CD8-positive, alpha-beta memory T cell (primary cell): Measurements from ENCODE around the gene MCM9. TPM values are rescaled to one million over a fixed set of nuclear protein-coding genes. Genes with fewer than 3 reads are reported as not detected.

Experiments used
- CTCF ChIA-PET: fragments of 350-600 bp; sonication (Branson Sonifier 250); formaldehyde crosslinking; loops from one replicate; lab custom pipeline; 2021; ENCODE audit warnings: antibody characterized with exemption; lab: Charles Lee
- POLR2A ChIA-PET: fragments of 350-600 bp; sonication (Branson Sonifier 250); formaldehyde crosslinking; loops from one replicate; lab custom pipeline; 2021; ENCODE audit warnings: antibody characterized with exemption; lab: Charles Lee
- DNase-seq, 5 donors: peaks; one replicate each; pipeline versions ENCODE4 v3.0.0 to v3.0.0-alpha.2; 2020 to 2022; ENCODE audit warnings: mixed read lengths in 1 of 5
- H3K27ac ChIP-seq: one replicate; pipeline ENCODE4 v1.7.0; 2013; ENCODE audit warnings: low read depth, mild to moderate bottlenecking, low read length, moderate library complexity
- H3K27me3 ChIP-seq: 2 replicates; pipeline ENCODE4 v1.7.0; 2013; ENCODE audit warnings: low read length, mild to moderate bottlenecking; ENCODE audit not compliant: insufficient read depth, poor library complexity, severe bottlenecking
- H3K36me3 ChIP-seq: 2 replicates; pipeline ENCODE4 v1.7.0; 2013; ENCODE audit warnings: mild to moderate bottlenecking, low read length, moderate library complexity; ENCODE audit not compliant: insufficient read depth
- H3K4me1 ChIP-seq: 2 replicates; pipeline ENCODE4 v1.7.0; 2013; ENCODE audit warnings: mild to moderate bottlenecking, low read length, moderate library complexity; ENCODE audit not compliant: insufficient read depth
- H3K4me3 ChIP-seq: 2 replicates; pipeline ENCODE4 v1.7.0; 2013; ENCODE audit warnings: mild to moderate bottlenecking, low read length
- H3K9me3 ChIP-seq: 2 replicates; pipeline ENCODE4 v1.7.0; 2013; ENCODE audit warnings: mild to moderate bottlenecking, low read length
- H3K27ac Mint-ChIP-seq, 8 donors: one replicate each; pipeline ENCODE4 v1.8.0; 2020 to 2021; ENCODE audit warnings: mixed read lengths in 8 of 8, mild to moderate bottlenecking in 6 of 8, inconsistent platforms in 3 of 8, moderate library complexity in 3 of 8
- H3K27me3 Mint-ChIP-seq, 2 donors: one replicate each; pipeline ENCODE4 v1.8.0; 2020 to 2021; ENCODE audit warnings: mixed read lengths in 2 of 2, mild to moderate bottlenecking in 1 of 2, moderate library complexity in 1 of 2
- H3K36me3 Mint-ChIP-seq, 3 donors: one replicate each; pipeline ENCODE4 v1.8.0; 2020 to 2021; ENCODE audit warnings: mixed read lengths in 3 of 3, inconsistent platforms in 1 of 3, mild to moderate bottlenecking in 1 of 3
- H3K4me1 Mint-ChIP-seq, 3 donors: one replicate each; pipeline ENCODE4 v1.8.0; 2020 to 2021; ENCODE audit warnings: mixed read lengths in 3 of 3, inconsistent platforms in 1 of 3, mild to moderate bottlenecking in 1 of 3
- H3K4me3 Mint-ChIP-seq, 7 donors: one replicate each; pipeline ENCODE4 v1.8.0; 2020 to 2021; ENCODE audit warnings: mixed read lengths in 7 of 7, mild to moderate bottlenecking in 6 of 7, moderate library complexity in 4 of 7, inconsistent platforms in 2 of 7
- H3K9me3 Mint-ChIP-seq, 5 donors: one replicate each; pipeline ENCODE4 v1.8.0; 2020 to 2022; ENCODE audit warnings: mixed read lengths in 5 of 5, mild to moderate bottlenecking in 3 of 5, moderate library complexity in 2 of 5, inconsistent platforms in 1 of 5
- polyA plus RNA-seq: library from polyadenylated mRNA; unstranded; fragments of 300-500 nt; fragmentation: Illumina TruSeq; gene quantifications from one replicate; pipeline ENCODE4 v1.2.3, GENCODE V29; 2021
- total RNA-seq, 2 experiments: library from RNA; stranded (reverse); gene quantifications; one replicate each; pipeline ENCODE4 v1.2.3, GENCODE V29; 2021

MCM9 gene
- total and polyA plus RNA-seq, 3 experiments from 2014 or later = 18.0 to 25.2 (median 21.3) TPM

DNA sequence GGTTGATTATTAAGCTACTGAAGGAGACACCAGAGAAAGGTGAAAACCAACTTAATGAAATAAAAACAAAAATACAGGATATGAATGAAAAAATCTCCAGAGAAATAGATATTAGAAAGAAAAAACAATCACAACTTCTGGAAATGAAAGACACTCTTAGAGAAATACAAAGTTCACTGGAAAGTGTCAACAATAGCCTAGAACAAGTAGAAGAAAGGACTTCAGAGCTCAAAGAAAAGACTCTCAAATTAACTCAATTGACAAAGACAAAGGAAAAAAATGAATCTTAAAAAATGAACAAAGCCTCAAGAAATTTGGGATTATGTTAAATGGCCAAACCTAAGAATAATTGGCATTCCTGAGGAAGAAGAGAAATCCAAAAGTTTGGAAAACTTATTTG is 10.3 kb upstream of the MCM9 start:
- Histone ChIP-seq H3K27me3 (no peaks in the 10 kb centered on the region), H3K9me3 (peaks cover 6% of the 10 kb centered on the region), H3K36me3 (no peaks in the 10 kb centered on the region), H3K27ac (no peak overlapping the region), H3K4me3 (no peak overlapping the region), H3K4me1 (no peaks in the 10 kb centered on the region)
- Mint-ChIP-seq H3K9me3 (peaks cover 31 to 65% (median 44%) of the 10 kb centered on the region in 5 donors), H3K4me1 (no peaks in the 10 kb centered on the region), H3K27ac (peak overlapping the region in 1 of 8 donors; percentile 72), H3K4me3 (no peak overlapping the region), H3K27me3 (no peaks in the 10 kb centered on the region), H3K36me3 (peaks cover 6 to 52% (median 7%) of the 10 kb centered on the region in 3 donors)
- no peak for DNase-seq
- CTCF ChIA-PET = no interaction called here
- POLR2A ChIA-PET = no interaction called here

DNA sequence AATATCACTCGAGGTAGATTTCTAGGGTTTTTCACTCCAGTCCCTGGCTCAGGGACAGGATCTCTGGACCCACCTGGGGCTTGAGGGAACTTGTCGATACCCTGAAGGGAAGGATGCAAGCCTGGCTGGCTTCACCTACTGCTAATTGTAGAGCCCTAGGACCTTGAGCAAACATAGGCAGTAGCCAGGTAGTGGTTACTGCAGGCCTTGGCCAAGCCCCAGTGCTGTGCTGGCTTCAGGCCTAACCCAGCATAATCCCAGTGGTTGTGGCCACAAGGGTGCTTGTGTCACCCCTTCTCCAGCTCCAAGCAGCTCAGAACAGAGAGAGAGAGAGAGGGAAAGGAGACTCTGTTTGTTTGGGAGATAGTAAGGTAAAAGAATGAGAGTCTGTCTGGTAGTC is 5.8 kb upstream of the MCM9 start:
- H3K9me3 Mint-ChIP-seq = peaks cover 20 to 40% (median 33%) of the 10 kb centered on the region in 5 donors
- ChIA-PET POLR2A (no interaction called here), CTCF (no interaction called here)
- no peak for DNase-seq
- Histone ChIP-seq H3K36me3 (no peaks in the 10 kb centered on the region), H3K27me3 (no peaks in the 10 kb centered on the region), H3K4me3 (no peak overlapping the region), H3K9me3 (peaks cover 6% of the 10 kb centered on the region), H3K27ac (no peak overlapping the region), H3K4me1 (peaks cover 4% of the 10 kb centered on the region)
- H3K36me3 Mint-ChIP-seq = peaks cover 10 to 55% (median 13%) of the 10 kb centered on the region in 3 donors
- H3K27me3 Mint-ChIP-seq = no peaks in the 10 kb centered on the region
- H3K4me3 Mint-ChIP-seq = no peak overlapping the region
- H3K27ac Mint-ChIP-seq = no peak overlapping the region
- peaks cover 7 to 12% (median 12%) of the 10 kb centered on the region in 3 donors for H3K4me1 Mint-ChIP-seq

DNA sequence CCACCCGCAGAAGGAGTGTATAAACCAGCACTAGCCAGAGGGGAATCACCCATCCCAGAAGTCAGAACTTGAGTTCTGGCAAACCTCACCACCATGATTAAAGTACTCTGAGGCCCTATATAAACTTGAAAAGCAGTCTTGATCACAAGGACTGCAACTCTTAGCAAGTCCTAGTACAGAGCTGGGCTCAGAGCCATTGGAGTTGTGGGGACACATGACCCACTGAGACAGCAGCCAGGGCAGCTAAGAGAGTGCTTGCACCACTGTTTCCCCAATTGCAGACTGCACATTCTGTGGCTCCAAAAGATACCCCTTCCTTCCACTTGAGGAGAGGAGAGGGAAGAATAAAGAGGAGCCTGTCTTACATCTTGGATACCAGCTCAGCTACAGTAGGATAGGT is 4.7 kb upstream of the MCM9 start:
- DNase-seq = no peak
- no peak overlapping the region for H3K27ac ChIP-seq
- Mint-ChIP-seq H3K27ac (no peak overlapping the region), H3K4me3 (no peak overlapping the region), H3K9me3 (peaks cover 11 to 29% (median 22%) of the 10 kb centered on the region in 5 donors), H3K4me1 (peaks cover 13 to 20% (median 19%) of the 10 kb centered on the region in 3 donors), H3K27me3 (no peaks in the 10 kb centered on the region), H3K36me3 (peaks cover 8 to 45% (median 16%) of the 10 kb centered on the region in 3 donors)
- no peaks in the 10 kb centered on the region for H3K27me3 ChIP-seq
- ChIA-PET CTCF (no interaction called here), POLR2A (no interaction called here)
- H3K36me3 ChIP-seq = no peaks in the 10 kb centered on the region
- peaks cover 2% of the 10 kb centered on the region for H3K9me3 ChIP-seq
- no peak overlapping the region for H3K4me3 ChIP-seq
- peaks cover 10% of the 10 kb centered on the region for H3K4me1 ChIP-seq

DNA sequence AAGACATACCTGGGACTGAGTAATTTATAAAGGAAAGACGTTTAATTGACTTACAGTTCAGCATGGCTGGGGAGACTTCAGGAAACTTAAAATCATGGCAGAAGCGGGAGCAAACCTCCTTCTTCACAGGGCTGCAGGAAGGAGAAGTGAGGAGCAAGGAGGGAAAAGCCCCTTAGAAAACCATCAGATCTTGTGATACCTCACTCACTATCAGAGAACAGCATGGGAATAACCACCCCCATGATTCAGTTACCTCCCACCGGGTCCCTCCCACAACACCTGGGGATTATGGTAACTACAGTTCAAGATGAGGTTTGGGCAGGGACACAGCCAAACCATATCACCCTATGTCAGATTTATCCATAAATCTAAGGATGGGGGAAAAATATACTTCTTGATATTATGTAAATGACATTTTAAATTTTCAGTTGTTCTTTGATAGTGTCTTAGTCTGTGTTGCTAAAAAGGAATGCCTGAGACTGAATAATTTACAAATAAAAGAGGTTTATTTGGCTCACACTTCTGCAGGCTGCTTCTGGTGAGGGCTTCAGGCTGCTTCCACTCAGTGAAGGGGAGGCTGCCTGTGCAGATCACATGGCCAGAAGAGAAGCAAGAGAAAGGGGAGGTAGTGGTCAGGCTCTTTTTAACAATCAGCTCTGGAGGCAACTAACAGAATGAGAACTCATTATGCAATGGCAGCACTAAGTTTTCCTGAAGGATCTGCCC is 1.2 kb upstream of the MCM9 start:
- Histone ChIP-seq H3K36me3 (peaks cover 8% of the 10 kb centered on the region), H3K9me3 (no peaks in the 10 kb centered on the region), H3K4me3 (no peak overlapping the region), H3K4me1 (peaks cover 18% of the 10 kb centered on the region), H3K27me3 (no peaks in the 10 kb centered on the region), H3K27ac (no peak overlapping the region)
- Mint-ChIP-seq H3K27ac (peak overlapping the region in 5 of 8 donors; percentile 40 to 92 (median 89)), H3K4me3 (peak overlapping the region in 5 of 7 donors; percentile 1 to 93 (median 89)), H3K4me1 (peaks cover 25 to 46% (median 44%) of the 10 kb centered on the region in 3 donors), H3K27me3 (no peaks in the 10 kb centered on the region), H3K9me3 (peaks cover 0 to 11% (median 0%) of the 10 kb centered on the region in 5 donors), H3K36me3 (peaks cover 10 to 28% (median 26%) of the 10 kb centered on the region in 3 donors)
- DNase-seq = no peak
- ChIA-PET POLR2A (interaction anchor here (1.1 to 1.7 kb wide), 2 partner anchors 28 to 42 kb away, joined by 4 to 21 read pairs; partner anchors contain the start of gene ASF1A), CTCF (interaction anchor here (1.4 to 2.1 kb wide), 2 partner anchors 139 to 175 kb away, joined by 5 read pairs; no protein-coding TSS in a partner anchor)

DNA sequence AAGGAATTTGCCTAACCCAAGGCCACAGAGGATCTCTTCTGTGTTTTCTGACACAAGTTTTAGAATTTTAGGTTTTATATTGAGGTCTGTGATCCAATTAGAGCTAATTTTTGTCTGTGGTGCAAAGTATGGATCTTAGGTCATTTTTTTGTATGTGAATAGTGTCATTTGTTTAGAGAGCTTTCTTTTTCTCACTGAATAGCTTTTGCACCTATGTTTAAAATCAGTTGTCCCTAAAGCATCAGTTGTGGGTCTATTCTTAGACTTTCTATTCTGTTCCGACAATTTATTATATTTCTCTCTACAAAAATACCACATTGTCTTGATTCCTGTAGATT is 341 bp upstream of the MCM9 start:
- Mint-ChIP-seq H3K27ac (peak overlapping the region; percentile 84 to 94 (median 90)), H3K27me3 (no peaks in the 10 kb centered on the region), H3K4me3 (peak overlapping the region; percentile 86 to 97 (median 89)), H3K36me3 (peaks cover 16 to 36% (median 30%) of the 10 kb centered on the region in 3 donors), H3K9me3 (peaks cover 0 to 5% (median 0%) of the 10 kb centered on the region in 5 donors), H3K4me1 (peaks cover 26 to 53% (median 52%) of the 10 kb centered on the region in 3 donors)
- peaks cover 18% of the 10 kb centered on the region for H3K4me1 ChIP-seq
- H3K9me3 ChIP-seq = no peaks in the 10 kb centered on the region
- peaks cover 8% of the 10 kb centered on the region for H3K36me3 ChIP-seq
- peak overlapping the region; percentile 96 for H3K4me3 ChIP-seq
- H3K27me3 ChIP-seq = no peaks in the 10 kb centered on the region
- H3K27ac ChIP-seq = peak overlapping the region; percentile 97
- ChIA-PET CTCF (interaction anchor here (1.4 to 2.1 kb wide), 4 partner anchors 41 to 175 kb away, joined by 4 to 5 read pairs (median 5); partner anchors contain the start of gene ASF1A), POLR2A (interaction anchor here (1.0 to 1.7 kb wide), 5 partner anchors 27 to 284 kb away, joined by 3 to 21 read pairs (median 4); partner anchors contain the start of genes ASF1A and CEP85L)
- no peak for DNase-seq

DNA sequence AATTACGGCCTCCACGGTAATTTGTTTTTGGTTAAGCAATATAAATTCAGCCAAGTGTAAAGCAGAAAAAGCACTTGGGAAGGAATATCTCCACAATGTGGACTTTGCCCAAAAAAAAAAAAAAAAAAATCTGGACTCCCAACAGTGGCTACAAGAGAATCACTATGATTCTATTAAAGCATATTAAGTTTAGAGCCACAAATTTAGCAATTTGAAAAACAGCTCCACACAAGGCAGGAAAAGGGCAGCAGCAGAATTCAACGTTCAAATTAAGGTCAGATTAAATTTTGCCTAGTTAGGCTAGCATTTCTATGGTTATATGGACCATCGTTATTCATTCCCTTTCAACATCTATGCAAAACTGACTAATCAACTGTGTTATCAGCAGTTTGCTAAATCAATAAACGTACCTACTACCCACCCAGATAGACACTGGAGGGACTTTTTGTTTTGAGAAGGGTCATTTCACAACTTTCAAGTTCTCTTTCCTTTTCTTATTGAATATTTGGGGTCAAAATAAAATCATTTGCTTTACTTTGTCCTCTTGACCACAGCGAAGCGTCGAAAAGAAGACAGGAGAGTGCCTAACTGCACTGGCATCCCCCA is 1.0 kb downstream of the MCM9 start:
- no peak for DNase-seq
- no peaks in the 10 kb centered on the region for H3K27me3 Mint-ChIP-seq
- H3K9me3 Mint-ChIP-seq = peaks cover 0 to 2% (median 0%) of the 10 kb centered on the region in 5 donors
- ChIA-PET CTCF (interaction anchor here (1.4 to 2.1 kb wide), 3 partner anchors 37 to 137 kb away, joined by 4 to 5 read pairs (median 5); partner anchors contain the start of gene ASF1A), POLR2A (interaction anchor here (0.5 to 1.7 kb wide), 7 partner anchors 34 to 137 kb away, joined by 3 to 21 read pairs (median 3); partner anchors contain the start of gene ASF1A)
- Histone ChIP-seq H3K4me3 (peak overlapping the region; percentile 96), H3K27ac (peak overlapping the region; percentile 97), H3K4me1 (peaks cover 18% of the 10 kb centered on the region), H3K27me3 (no peaks in the 10 kb centered on the region), H3K36me3 (peaks cover 8% of the 10 kb centered on the region), H3K9me3 (no peaks in the 10 kb centered on the region)
- H3K4me1 Mint-ChIP-seq = peaks cover 26 to 57% (median 52%) of the 10 kb centered on the region in 3 donors
- peak overlapping the region; percentile 82 to 94 (median 91) for H3K27ac Mint-ChIP-seq
- H3K4me3 Mint-ChIP-seq = peak overlapping the region; percentile 86 to 97 (median 89)
- H3K36me3 Mint-ChIP-seq = peaks cover 8 to 44% (median 21%) of the 10 kb centered on the region in 3 donors

DNA sequence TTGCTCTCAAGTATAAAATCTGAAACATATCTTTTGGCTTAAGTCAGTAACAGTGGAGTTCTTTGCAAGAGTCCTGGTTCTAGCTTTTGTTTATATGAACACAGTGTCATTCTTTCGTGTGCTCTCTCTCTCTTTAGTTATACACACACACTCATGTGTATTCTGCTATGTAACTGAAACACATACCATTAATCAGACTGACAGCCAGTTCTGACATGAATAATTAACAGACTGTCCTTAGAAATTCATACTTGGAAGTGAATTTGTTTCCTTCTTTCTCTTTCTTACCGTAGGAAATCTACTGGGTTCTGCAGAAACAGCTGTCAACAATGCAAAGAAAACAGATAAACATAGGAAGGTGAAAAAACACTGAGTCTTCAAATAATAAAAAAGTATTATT is 2.5 kb downstream of the MCM9 start:
- no peaks in the 10 kb centered on the region for H3K27me3 Mint-ChIP-seq
- ChIA-PET POLR2A (no interaction called here), CTCF (no interaction called here)
- H3K9me3 Mint-ChIP-seq = peaks cover 0 to 2% (median 0%) of the 10 kb centered on the region in 5 donors
- Histone ChIP-seq H3K4me1 (peaks cover 18% of the 10 kb centered on the region), H3K4me3 (no peak overlapping the region), H3K36me3 (peaks cover 8% of the 10 kb centered on the region), H3K27me3 (no peaks in the 10 kb centered on the region), H3K27ac (no peak overlapping the region), H3K9me3 (no peaks in the 10 kb centered on the region)
- DNase-seq = no peak
- H3K27ac Mint-ChIP-seq = no peak overlapping the region
- peaks cover 29 to 65% (median 55%) of the 10 kb centered on the region in 3 donors for H3K4me1 Mint-ChIP-seq
- H3K36me3 Mint-ChIP-seq = peaks cover 10 to 49% (median 18%) of the 10 kb centered on the region in 3 donors
- peak overlapping the region in 1 of 7 donors; percentile 7 for H3K4me3 Mint-ChIP-seq
